ENCODE results near the gene SMPD3.

Gene SMPD3

DNA sequence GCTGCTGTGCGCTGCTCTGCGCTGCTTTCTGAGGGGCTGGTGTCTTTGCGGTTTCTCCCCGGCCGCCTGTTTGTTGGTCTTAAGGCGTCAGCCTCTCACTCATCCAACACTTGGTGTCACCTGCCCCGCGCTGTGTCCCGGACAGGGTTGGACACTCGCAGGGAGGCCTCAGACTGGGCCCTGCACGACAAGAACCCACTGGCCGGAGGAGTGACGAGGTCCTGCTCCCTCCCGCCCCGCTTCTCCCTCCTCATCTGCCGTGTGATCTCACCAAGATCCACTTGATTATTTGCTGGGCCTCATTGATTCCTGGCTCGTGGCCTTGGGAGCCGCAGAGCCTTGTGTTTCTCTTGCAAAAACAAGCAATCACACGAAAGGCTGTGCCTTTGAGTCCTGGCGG is 80.9 kb downstream of the SMPD3 start:
- DNase-seq: no peak

DNA sequence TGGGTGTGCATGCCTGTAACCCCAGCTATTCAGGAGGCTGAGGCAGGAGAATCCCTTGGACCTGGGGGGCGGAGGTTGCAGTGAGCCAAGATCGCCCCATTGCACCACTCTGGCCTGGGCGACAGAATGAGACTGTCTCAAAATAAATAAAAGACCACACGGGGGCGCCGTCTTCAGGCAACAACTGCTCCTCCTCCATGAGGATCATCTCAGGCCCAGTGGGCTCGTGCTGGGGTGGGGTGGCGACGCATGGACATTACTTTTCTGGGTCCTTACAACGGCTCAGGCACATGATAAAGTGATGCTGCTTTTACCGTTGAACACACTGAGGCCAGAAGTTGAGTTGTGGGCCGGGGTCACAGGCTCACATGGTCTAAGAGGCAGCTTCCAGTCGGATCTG is 81.3 kb downstream of the SMPD3 start:
- no peak for DNase-seq

DNA sequence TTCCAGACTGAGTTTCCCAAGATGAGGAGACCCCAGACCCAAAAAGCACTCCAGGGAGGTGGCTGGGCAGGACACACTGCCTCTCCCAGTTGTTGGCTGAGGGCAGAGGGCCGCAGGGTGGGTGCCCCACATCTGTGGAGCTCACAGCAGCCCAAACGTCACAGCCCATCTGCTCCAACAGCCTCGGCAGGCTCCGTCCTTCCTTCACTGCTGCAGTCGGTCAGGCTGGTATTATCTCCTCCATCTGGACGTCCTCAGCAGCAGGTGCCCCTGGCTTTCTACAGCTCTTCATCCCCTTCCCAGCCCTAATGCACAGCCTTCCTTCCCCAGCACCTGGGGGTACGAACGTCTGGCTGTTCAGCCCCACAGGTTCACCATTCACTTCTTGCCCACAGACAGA is 82.2 kb downstream of the SMPD3 start:
- DNase-seq: no peak

DNA sequence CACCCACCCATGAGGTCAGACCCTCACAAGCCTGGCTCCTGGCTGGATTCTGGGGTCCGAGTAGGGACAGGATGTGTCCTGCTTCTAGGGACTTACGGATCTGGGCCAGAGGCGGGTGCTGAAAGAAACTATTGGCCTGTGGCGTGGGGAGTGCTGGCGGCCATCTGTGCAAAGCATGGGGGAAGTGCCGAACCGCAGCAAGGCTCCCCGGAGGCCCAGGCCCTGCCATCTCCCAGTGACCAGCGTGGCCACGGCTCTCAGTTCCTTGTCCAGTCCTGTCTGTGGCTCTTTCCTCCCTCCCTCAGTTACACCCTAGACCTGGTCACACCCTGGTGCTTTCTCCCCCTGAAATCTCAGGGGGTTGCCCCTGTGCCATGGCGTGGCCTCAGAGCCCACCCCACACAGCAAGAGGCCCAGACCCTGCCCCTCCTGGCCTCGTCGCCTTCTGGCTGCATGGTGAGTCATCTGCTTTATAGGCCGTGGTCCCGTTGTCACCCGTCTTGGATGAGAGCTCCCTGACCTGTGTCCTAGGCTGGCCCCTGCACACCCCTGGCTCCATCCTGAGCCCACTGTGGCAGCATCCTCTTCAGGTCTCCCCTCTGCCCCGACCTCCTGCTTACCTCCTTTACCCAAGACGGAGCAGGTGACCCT is 83.0 kb downstream of the SMPD3 start:
- no peak for DNase-seq

DNA sequence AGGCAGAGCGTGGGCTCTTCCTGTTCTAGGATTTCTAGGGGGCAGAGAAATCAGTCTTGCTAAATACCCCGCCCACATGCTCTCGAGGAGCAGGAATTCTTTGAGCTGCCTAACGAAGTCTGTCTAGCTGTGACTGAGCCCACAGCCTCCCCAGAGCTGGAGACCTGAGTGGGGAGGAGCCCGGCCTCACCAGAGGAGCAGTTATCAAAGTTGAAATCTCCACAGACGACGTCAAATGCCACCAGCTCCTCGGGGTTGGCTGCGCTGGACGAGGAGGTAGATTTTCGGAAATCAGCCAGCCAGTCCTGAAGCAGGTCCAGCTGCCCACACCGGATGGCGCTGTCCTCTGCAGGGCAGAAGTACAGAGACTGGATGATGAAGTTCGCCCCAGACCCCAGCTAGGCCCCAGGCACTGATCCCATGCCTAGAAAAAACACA is 83.7 kb downstream of the SMPD3 start:
- no peak for DNase-seq

DNA sequence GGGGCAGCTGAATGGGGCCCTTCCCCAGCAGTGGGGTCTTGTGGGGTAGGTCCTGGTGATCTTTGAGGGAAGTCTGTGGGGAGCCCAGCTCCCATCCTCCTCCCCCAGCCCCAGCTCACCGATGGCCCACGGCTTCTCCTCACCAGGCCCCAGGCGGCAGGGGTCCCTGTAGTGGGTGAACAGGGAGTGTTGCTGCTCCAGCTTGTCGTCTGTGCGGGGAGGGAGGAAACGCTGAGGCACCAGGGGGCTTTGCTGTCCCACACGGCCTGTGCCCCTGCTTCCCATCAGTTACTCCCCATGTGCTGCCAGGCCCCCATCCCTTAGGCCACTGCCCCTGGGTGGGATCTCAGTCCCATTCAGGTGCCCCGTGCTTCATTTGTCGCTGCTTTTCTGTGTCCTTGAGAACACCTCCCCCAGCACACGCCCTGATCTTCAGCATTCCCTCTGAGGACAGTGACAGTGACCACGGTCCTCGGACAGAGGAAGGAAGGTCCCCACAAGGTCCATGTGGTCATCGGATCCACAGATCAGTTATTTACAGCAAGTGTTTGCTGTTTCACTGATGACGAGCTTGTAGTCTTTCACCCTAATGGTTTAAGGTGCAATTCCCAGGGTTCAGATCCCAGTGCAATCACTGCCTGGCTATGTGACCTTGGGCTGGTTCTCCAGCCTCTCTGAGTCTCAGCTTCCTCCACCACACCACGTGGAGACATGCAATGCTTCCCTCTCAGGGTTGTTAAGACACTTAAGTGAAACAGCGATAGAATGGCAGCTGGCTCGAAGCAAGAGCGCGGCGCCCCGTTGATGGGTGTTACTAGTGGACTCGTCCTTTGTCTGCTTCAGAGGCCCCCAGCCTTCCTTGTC is 84.4 kb downstream of the SMPD3 start:
- no peak for DNase-seq

DNA sequence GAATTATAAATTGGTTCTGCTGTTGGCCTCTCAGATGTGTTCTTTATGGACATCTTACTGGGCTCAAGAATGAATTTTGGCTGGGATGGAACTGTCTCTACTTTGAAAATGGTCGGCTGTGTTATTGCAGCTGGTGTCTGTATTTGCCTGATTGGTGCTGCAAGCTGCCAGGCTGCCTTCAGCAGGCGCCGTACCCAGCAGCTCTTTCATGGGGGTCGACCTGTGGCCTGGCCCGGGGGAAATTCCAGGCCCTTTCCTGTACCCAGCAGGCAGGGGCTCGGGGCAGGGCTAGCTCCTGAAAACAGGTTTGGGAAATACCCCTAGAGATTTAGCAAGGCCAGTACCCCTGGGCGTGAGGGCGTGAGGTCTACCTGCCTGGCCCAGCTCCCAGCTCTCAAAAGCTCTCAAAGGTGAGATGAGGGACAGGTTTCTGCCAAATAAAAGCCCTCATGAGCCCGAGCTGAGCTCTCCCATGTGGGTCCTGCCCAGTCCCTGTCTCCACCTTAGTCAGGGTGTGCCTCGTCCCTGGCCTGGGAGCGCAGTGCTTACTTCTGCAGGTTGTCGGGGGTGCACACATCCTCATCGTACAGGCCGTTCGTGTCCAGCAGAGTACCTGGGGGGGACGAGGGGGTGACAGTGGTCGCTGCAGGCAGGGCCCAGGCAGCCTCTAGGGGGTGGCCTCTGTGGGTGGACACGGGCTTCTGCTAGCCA is 85.2 kb downstream of the SMPD3 start:
- no peak for DNase-seq

DNA sequence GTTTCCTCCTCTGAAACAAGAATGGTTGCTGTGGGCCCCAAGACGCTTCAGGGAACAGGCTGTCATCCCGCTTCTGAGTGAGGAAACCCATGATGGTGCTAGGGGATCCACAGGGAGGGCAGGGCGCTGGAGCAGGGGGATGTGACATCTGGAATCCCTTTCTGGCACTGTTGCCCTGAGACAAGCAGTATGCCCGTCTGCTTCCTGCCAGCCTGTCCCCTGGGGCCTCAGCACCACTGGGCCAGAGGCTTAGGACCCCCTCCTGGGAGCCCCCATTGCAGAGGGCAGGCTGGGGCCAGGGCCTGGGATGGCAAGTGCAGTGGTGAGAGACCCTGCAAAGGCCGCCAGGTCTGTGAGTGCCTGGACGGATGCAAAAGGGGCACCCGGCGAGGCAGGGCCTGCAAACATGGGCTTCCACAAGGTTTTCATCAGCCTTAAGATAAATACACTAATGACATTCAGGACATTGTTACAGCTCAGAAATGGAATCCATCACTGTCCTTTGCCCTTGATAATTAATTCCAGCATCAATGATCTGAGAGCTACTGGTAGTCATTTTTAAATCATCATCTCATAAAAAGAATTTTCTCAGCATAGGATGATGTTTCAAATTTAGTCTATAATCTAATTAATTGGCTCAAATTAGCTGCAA is 85.9 kb downstream of the SMPD3 start:
- no peak for DNase-seq

DNA sequence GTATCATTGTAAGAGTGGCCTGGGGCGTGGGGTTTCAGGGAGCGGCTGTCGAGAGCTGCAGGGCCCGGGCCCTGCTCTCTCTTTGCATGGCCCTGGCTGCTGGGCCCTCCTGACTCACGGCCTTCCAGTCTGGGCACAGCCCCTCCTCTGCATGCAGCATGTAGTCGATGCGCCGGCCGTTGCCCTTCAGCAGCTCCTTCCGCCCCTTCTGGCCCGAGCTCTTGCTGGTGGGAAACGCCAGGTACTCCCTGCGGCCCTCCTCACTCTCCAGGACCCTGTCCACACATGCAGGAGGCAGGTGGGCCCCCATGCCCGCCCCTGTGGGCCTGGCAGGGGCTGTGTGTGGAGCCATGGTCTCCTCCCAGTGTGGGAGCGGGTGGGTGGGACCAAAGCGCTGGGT is 86.8 kb downstream of the SMPD3 start:
- no peak for DNase-seq

DNA sequence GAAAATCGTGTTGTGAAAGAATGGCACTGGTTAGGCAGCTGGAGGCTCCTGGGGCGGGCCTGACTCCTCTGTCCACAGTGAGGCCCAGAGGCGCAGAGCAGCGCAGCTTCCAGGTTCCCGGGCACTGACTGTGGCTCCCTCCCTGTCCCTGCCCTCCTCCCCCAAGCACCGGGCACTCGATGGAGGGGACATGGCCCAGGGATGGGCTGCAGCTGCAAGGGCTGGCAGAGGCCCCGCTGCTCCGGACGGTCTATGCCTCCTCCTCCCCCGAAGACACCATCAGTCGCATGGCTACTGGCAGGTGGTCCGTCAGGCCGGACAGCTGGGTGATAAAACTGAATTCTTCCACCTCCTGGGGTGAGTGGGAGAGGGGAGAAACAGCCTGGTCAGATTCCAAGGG is 87.4 kb downstream of the SMPD3 start:
- no peak for DNase-seq

DNA sequence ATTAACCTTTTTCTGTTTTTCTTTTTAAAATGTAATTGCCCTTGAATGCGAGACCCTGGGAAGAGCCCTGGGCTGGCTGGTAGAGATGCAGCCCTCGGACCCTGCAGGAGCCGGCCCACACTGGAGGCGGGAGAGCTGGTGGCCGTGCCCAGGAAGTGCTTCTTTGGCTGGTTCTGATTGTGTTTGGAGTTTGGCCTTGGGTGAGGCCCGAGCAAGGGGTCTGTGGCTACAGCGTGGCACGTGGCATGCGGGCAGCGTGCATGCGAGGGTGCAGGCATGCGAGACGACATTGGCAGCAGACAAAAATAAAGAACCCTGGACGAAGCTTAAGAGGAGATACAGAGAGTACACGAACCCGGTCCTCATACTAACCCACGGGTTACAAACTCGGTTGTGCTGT is 87.8 kb downstream of the SMPD3 start:
- DNase-seq: no peak

DNA sequence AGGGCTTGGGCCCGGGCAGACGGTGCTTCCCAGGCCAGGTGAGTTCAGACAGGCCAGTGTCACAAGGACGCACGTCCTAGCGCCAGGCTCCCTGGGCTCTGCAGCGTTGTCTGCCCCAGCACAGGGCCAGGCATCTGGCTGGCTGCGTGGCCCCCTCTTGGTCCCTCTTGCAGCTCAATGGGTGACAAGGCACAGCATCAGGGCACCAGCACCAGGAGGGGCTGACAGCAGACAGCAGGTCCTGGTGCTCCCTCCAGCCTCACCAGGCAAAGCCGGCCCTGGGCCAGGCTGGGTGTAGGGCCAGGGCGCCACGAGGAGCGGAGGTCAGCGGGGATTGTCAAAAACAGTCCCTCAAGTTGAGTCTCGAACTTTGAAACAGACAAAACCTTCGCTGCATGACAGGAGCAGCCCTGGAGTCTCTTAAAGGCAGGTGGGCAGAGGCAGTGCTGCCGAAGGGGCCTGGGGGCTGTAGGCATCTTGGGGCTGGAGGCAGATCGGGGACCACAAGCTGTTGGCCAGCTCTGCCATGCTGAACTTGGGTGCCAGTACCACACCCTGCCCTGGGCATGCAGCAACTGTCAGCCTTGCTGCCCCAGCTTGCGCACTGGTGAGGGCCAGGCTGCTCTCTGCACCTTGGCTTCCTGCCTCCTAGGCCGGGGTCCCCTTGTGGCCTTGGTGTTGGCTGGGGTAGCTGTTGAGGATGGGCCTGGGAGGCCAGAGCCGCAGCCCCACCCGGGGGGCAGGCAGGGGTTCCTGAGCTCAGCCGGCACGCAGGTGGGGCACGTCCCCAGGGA is 88.7 kb downstream of the SMPD3 start:
- DNase-seq: no peak

DNA sequence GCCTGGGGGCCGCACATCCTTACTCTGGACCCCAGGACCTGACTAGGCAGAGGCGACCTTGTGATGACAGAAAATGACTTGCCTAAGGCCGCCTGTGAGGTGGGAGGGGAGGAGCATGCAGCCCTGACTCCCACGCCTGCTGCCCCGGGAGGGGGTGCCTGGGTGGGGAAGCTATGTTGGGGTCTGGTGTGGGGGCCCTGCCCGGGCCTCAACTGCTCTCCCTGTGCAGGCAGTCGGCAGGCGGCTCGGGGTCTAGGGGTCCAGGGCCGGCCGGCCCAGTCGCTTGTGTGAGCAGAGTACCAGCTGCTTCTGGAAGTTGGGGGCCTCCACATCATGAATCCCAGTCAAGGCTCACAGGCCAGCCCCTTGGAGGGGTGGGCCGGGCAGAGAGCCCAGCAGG is 89.4 kb downstream of the SMPD3 start:
- no peak for DNase-seq

DNA sequence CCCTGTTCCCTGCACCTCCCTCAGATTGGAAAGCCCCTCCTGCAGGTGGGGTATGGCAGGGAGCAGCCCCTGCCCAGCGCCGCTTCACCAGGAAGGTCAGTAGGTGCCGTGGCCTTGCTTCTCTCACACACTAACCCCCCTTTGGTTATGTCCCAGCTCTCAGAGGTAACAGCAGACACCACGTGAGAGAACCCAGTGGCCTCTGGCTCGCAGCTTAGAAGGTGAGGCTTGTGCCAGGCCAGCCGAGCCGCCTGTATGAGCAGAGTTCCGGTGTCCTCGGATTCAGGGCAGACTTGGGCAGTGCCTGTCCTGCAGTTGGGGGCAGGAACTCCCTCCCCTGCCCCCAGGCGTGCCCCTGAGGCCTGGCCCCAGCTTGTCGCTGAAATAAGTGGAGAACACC is 90.4 kb downstream of the SMPD3 start:
- DNase-seq: no peak

DNA sequence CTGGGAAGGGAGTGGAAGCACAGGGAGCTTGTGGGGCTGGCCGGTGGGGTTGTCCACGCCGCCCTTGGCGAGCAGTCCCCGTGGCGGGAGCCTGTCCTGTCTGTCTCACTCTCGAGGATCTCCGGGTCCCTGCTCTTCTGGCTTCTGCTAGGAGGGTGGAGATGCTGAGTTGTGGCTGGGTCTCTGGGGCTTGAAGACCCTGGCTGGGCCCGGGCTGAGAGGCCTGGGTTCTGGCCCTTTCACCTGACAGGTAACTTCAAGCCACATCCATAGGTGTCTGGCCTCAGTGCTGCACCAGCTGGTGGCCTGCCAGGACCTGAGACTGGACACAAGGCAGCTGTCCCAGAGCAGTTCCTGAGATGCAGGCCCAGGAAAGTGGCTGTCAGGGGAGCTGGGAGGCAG is 90.8 kb downstream of the SMPD3 start:
- no peak for DNase-seq

DNA sequence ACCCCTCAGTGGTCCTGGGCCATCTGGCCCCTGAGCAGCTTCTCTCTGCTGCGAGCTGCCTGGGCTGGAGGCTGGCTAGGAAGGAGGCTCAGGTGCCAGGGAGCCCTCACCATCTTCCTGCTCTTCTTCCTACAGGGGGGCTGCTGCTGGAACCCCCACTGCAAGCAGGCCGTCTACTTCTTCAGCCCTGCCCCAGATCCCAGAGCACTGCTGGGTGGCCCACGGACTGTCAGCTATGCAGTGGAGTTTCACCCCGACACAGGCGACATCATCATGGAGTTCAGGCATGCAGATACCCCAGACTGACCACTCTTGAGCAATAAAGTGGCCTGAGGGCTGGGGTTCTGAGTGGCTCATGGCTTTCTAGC is 91.4 kb downstream of the SMPD3 start:
- no peak for DNase-seq

DNA sequence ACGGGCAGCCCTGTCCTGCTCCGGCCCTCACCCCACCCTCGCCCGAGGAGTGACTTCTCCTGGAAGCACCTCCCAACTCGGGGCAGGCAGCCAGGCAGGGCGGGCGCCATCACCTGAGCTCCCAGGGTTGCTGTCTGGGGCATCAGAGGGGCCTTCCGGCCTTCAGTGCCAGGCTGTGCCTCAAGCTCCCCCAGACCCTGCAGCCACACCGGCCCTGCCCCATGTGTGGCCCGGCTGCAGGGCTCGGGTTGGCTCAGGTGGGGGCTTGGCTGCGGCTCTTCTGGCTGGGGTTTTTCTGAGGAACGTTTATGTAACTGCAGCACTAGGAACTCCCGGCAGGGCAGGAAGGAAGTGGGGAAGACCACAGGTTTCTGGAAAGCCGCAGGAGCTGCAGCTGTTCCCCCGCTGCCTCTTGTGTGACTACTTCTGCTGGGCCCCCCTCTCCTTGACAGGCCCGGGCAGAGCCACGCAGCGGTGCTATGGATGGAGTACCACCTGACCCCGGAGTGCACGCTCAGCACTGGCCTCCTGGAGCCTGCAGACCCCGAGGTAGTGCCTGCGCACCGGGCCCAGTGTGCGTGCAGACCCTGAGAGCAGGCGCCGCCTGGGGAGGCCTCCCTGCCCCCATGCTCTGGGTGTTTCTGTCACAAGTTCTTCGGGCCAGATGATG is 91.9 kb downstream of the SMPD3 start:
- no peak for DNase-seq

DNA sequence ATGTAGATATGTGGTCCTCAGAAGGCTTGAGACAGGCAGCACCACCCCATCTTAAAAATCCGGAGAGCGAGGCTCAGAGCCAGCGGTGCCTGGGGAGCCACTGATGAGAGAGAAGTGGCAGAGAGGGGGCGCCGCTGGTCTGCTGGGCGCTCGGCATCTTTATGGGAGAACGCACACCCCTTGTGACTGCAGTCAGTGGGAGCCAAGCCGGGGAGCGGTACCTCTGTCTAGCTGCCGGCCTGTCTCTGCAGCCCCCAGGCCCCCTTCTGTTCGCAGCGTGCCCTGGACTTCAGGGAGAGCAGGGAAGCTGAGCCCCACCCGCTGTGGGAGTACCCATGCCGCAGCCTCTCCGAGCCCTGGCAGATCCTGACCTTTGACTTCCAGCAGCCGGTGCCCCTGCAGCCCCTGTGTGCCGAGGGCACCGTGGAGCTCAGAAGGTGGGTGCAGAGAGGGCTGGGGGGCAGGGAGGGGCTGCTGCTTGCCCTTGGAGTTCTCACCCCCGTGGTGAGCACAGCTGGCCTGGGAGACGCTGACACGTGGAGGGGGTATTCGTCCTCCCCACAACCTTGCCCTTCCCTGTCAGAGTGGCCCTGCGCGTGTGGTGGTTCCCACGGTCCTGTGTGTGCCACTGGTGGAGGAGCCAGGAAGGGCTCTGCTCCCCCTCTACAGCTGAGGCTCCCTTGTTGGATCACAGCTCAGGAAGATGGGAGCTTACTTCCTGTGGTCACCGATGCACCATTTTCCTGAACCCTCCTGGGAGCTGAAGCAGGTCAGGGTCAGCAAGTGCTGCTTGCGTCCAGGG is 92.7 kb downstream of the SMPD3 start:
- no peak for DNase-seq

DNA sequence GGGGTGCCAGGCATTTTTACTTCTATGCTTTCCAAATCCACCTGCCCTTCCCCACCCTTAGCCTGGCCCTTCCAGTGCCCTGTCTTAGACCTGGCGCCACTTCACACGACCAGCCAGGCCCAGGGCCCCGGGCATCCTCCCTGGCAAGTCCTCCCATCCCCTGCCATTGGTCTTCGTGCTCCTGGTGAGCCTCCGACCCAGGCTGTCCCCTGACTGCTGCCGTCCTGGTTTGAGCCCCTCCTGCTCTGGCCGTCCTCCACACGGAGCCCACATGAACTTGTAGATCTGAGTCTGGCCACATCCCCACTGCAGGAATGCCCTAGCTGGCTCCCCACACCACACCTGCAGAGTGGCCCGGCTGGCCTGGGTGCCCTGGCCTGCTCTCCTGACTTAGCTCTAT is 93.5 kb downstream of the SMPD3 start:
- DNase-seq: no peak

DNA sequence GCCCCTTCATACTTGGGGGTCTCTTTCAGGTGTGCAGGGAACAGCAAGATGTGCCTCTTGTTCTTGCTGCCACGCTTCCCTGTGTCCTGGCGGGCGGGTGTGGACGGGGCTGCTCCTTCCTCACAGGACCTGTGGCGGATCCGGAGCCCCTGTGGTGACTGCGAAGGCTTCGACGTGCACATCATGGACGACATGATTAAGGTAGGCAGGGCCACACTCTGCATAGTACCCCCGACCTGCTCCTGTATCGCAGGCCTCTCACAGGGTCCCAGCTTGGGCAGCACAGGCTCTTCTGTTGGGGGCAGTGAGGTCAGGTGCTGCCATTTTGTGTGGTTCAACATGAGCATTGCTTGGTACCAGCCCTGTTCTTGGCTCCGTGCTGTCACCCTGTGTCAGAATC is 94.9 kb downstream of the SMPD3 start:
- no peak for DNase-seq

DNA sequence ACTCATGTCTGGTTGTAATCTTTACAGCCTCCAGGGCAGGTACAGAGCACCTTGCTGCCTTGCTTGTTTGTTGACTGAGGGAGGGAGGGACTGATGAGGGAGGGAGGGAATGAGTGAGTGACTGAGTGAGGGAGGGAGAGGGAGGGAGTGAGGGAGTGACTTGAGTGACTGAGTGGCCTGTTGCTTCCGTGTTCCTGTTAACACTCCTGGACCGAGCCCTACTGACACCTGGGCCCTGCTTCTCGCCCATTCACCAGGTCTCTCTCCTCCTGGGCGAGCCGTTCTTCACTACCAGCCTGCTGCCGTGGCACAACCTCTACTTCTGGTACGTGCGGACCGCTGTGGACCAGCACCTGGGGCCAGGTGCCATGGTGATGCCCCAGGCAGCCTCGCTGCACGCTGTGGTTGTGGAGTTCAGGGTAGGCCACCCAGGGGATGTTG is 96.3 kb downstream of the SMPD3 start:
- DNase-seq: no peak

All from islet precursor cell (in vitro differentiated cells).